Upper lobe of left lung (tissue), 6 donors: ENCODE data around the gene VWA8. TPM values are rescaled to one million over a fixed set of nuclear protein-coding genes. Genes with fewer than 3 reads are reported as not detected.
"Not testable (repeated sequence)": the region's sequence is repeated elsewhere in the genome, so short reads cannot be mapped to it uniquely, and the experiment has no call there.

Experiments used
- ATAC-seq, 2 donors: fragments of 200-7000 bp; cut with Tn5 transposase; one replicate each; pipeline ENCODE4 v1.9.1; 2022; ENCODE audit warnings: mild to moderate bottlenecking in 2 of 2, moderate library complexity in 2 of 2; ENCODE audit not compliant: low FRiP score in 2 of 2
- DNase-seq, 2 donors: peaks; one replicate each; pipeline ENCODE4 v3.0.0-alpha.2; 2019 to 2020
- H3K27ac ChIP-seq, 4 donors: fragments of 200-600 bp; sonication (generic); one replicate each; pipeline ENCODE4 v1.5.1; 2016 to 2019
- H3K27me3 ChIP-seq, 4 donors: fragments of 200-600 bp; sonication (generic); one replicate each; pipeline ENCODE4 v1.5.1; 2017 to 2019
- H3K36me3 ChIP-seq, 4 donors: fragments of 200-600 bp; sonication (generic); one replicate each; pipeline ENCODE4 v1.5.1; 2016 to 2019
- H3K4me1 ChIP-seq, 4 donors: fragments of 200-600 bp; sonication (generic); one replicate each; pipeline ENCODE4 v1.5.1; 2018 to 2019
- H3K4me3 ChIP-seq, 4 donors: fragments of 200-600 bp; sonication (generic); one replicate each; pipeline ENCODE4 v1.5.1; 2017 to 2019; ENCODE audit warnings: mild to moderate bottlenecking in 2 of 4, moderate library complexity in 1 of 4
- H3K9me3 ChIP-seq, 4 donors: fragments of 200-600 bp; sonication (generic); one replicate each; pipeline ENCODE4 v1.5.1; 2018 to 2019
- EP300 ChIP-seq, 4 donors: sonication (generic); formaldehyde crosslinking; IDR thresholded peaks; one replicate each; pipeline ENCODE4 v1.5.1; 2017; ENCODE audit warnings: antibody characterized with exemption in 4 of 4, control low read depth in 2 of 4
- POLR2A ChIP-seq, 4 donors: fragments of 450-650 bp; IDR thresholded peaks; one replicate each; pipeline ENCODE4 v1.5.1; 2016 to 2017; ENCODE audit warnings: antibody characterized with exemption in 4 of 4, mild to moderate bottlenecking in 2 of 4
- POLR2AphosphoS5 ChIP-seq, 2 donors: sonication (generic); formaldehyde crosslinking; IDR thresholded peaks; one replicate each; pipeline ENCODE4 v1.5.1; 2017; ENCODE audit warnings: antibody characterized with exemption in 2 of 2
- WGBS, 2 donors: methylation state at CpG; one replicate each; pipeline ENCODE4 v1.1.5; 2017 to 2018; 5-methylcytosine and 5-hydroxymethylcytosine counted together
- total RNA-seq, 6 donors: library from RNA; depleted of rRNA in 4 of 6; stranded (reverse); fragments of >200 nt in 4 of 6; gene quantifications; one replicate each; pipeline versions ENCODE4 v1.1.0 to v1.2.1, GENCODE V29; 2016 to 2021
- TF ChIP-seq, protein P1 (sequence below), 6 experiments: fragments of 450-650 bp in 4 of 6; fragments of 200-600 bp in 2 of 6; sonication (generic) in 2 of 6; IDR thresholded peaks; one replicate each; pipeline ENCODE4 v1.5.1; 2016 to 2019; ENCODE audit warnings: antibody characterized with exemption in 6 of 6
- donor health status: DM: no; HTN: no; CAD: no; lungs with moderate emphysema.
- donor health status: DM: no; HTN: yes; CAD: no; lungs with severe emphysema.

The VWA8 gene
- total RNA-seq, 6 donors from 2014 or later = 15.0 to 39.8 (median 16.9) TPM

DNA sequence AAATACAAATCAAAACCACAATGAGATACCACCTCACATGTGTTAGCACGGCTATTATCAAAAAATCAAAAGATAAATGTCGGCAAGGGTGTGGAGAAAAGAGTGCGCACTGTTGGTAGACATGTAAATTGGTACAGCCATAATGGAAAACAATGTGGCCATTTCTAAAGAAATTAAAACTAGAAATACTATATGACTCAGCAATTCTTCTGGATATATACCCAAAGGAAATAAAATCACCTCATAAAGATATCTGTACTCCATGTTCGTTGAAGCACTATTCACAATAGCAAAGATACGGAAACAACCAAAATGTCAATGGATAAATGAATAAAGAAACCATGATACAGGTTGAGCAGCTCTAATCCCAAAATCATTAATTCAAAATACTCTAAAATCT is 30.8 kb downstream of the VWA8 start:
- DNase-seq = no peak
- Histone ChIP-seq H3K9me3 (no peaks in the 10 kb centered on the region), H3K27ac (no peak overlapping the region), H3K36me3 (peaks cover 0 to 4% (median 0%) of the 10 kb centered on the region in 4 donors), H3K4me3 (no peak overlapping the region), H3K4me1 (peaks cover 0 to 6% (median 2%) of the 10 kb centered on the region in 4 donors), H3K27me3 (no peaks in the 10 kb centered on the region)
- no peak for ATAC-seq
- WGBS, 2 donors = 96% methylated on average over 5 of the region's 5 CpGs
- TF ChIP-seq EP300 (IDR thresholded peaks at IDR 0.05) (no peak), POLR2AphosphoS5 (IDR thresholded peaks at IDR 0.05) (no peak), POLR2A (IDR thresholded peaks at IDR 0.05) (no peak)

- no peak for ATAC-seq
These were observed 32.6 kb downstream of the VWA8 start for GRCh38 chr13:41928323-41928722.

DNA sequence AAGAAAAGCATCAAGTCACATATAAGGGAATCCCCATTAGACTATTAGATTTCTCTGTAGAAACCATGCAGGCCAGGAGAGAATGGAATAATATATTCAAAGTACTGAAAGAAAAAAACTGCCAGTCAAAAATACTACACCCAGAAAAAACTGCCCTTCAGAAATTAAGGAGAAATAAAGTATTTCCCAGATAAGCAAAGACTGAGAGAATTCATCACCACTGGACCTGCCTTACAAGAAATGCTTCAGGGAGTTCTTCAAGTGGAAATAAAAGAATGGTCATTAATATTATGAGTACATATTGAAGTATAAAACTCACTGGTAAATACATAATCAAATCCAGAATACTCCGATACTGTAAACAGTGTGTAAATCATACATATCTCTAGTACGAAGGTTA is 35.9 kb downstream of the VWA8 start:
- WGBS, 2 donors = 98 to 100% methylated on average over 2 of the region's 2 CpGs
- peaks cover 0 to 7% (median 2%) of the 10 kb centered on the region in 4 donors for H3K9me3 ChIP-seq
- no peaks in the 10 kb centered on the region for H3K27me3 ChIP-seq
- H3K4me1 ChIP-seq = peaks cover 0 to 6% (median 2%) of the 10 kb centered on the region in 4 donors
- H3K4me3 ChIP-seq = no peak overlapping the region
- TF ChIP-seq POLR2A (IDR thresholded peaks at IDR 0.05) = no peak
- TF ChIP-seq, protein P1, sequence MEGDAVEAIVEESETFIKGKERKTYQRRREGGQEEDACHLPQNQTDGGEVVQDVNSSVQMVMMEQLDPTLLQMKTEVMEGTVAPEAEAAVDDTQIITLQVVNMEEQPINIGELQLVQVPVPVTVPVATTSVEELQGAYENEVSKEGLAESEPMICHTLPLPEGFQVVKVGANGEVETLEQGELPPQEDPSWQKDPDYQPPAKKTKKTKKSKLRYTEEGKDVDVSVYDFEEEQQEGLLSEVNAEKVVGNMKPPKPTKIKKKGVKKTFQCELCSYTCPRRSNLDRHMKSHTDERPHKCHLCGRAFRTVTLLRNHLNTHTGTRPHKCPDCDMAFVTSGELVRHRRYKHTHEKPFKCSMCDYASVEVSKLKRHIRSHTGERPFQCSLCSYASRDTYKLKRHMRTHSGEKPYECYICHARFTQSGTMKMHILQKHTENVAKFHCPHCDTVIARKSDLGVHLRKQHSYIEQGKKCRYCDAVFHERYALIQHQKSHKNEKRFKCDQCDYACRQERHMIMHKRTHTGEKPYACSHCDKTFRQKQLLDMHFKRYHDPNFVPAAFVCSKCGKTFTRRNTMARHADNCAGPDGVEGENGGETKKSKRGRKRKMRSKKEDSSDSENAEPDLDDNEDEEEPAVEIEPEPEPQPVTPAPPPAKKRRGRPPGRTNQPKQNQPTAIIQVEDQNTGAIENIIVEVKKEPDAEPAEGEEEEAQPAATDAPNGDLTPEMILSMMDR (IDR thresholded peaks at IDR 0.05) = no peak
- no peak for TF ChIP-seq EP300 (IDR thresholded peaks at IDR 0.05)
- no peak for TF ChIP-seq POLR2AphosphoS5 (IDR thresholded peaks at IDR 0.05)
- H3K36me3 ChIP-seq = peaks cover 0 to 4% (median 0%) of the 10 kb centered on the region in 4 donors
- no peak for DNase-seq
- H3K27ac ChIP-seq = no peak overlapping the region
- no peak for ATAC-seq

More at GRCh38 chr13:41928323-41928722, 32.6 kb downstream of the VWA8 start:
- no peak for TF ChIP-seq EP300 (IDR thresholded peaks at IDR 0.05)
- no peak for TF ChIP-seq POLR2A (IDR thresholded peaks at IDR 0.05)
- TF ChIP-seq, protein P1 (IDR thresholded peaks at IDR 0.05) = no peak
- no peak for TF ChIP-seq POLR2AphosphoS5 (IDR thresholded peaks at IDR 0.05)
- 50 to 70% methylated on average over 2 of the region's 2 CpGs for WGBS, 2 donors
- Histone ChIP-seq H3K4me1 (peaks cover 0 to 6% (median 2%) of the 10 kb centered on the region in 4 donors), H3K9me3 (peaks cover 0 to 7% (median 2%) of the 10 kb centered on the region in 4 donors), H3K27me3 (no peaks in the 10 kb centered on the region), H3K36me3 (peaks cover 0 to 4% (median 0%) of the 10 kb centered on the region in 4 donors), H3K4me3 (peak overlapping the region in 2 of 4 donors; percentile 9 to 17), H3K27ac (peak overlapping the region in 1 of 4 donors; percentile 23)
- DNase-seq = no peak

- H3K27ac ChIP-seq, H3K4me3 ChIP-seq, DNase-seq, H3K9me3 ChIP-seq, ATAC-seq, H3K4me1 ChIP-seq, H3K36me3 ChIP-seq, H3K27me3 ChIP-seq: not testable (repeated sequence)
- WGBS, 2 donors = 96 to 98% methylated on average over 4 of the region's 4 CpGs
These were observed 38.0 kb downstream of the VWA8 start for GRCh38 chr13:41922894-41923293.

GRCh38 chr13:41919741-41920487 is 41.0 kb downstream of the VWA8 start:
- TF ChIP-seq POLR2A (IDR thresholded peaks at IDR 0.05) = no peak
- TF ChIP-seq POLR2AphosphoS5 (IDR thresholded peaks at IDR 0.05) = no peak
- TF ChIP-seq, protein P1 (IDR thresholded peaks at IDR 0.05) = no peak
- TF ChIP-seq EP300 (IDR thresholded peaks at IDR 0.05) = no peak
- no peaks in the 10 kb centered on the region for H3K27me3 ChIP-seq
- H3K4me1 ChIP-seq = peaks cover 0 to 13% (median 5%) of the 10 kb centered on the region in 4 donors
- no peaks in the 10 kb centered on the region for H3K36me3 ChIP-seq
- no peak for DNase-seq
- 81 to 89% methylated on average over 4 to 5 of the region's 5 CpGs for WGBS, 2 donors
- no peak for ATAC-seq
- peaks cover 0 to 6% (median 2%) of the 10 kb centered on the region in 4 donors for H3K9me3 ChIP-seq
- H3K27ac ChIP-seq = no peak overlapping the region
- no peak overlapping the region for H3K4me3 ChIP-seq
